Measurements from ENCODE around the gene DST. TPM values are rescaled to one million over a fixed set of nuclear protein-coding genes. Genes with fewer than 3 reads are reported as not detected.

Gene DST
- total RNA-seq, 1 experiment from 2014 or later, result 76.0 TPM

DNA sequence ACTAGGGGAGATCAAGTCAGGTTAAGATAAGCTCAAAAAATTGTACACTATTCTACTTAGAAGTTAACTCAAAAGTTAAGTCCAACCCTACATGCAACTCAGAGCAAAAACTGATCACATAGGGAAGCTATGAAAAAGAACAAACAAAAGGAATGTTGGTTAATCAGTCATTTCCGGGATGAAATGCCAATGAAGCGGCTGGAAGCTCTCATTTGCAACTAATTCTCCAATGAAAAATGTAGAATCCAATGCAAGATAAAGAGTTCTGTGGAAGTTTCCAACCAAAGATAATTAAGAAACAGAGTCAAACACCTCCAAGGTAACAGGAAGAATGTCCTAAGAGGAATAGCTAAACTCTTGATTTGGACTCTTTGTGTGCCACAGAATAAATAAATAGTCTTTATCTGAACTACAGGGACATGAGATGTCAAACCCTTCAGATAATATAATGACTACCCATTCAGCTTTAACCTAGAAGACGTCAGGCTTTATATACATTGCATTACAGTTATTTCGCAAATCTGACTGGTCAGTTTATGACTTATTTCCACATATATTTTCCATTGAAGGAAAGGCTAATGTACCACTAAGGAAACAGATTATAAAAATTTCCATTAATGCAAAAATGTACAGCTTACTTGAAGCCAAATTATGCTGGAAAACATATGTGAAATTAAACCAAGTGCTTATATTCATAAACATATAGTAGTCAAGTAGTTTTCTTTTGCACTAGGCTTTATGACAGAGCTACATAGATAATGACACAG, 48.0 kb upstream of the DST start:
- Mint-ChIP-seq H3K27me3 (ENCODE audit: insufficient read depth, unreplicated experiment) (no peaks in the 10 kb centered on the region), H3K36me3 (ENCODE audit: insufficient read depth, unreplicated experiment) (no peaks in the 10 kb centered on the region), H3K4me1 (ENCODE audit: low read depth, unreplicated experiment) (peaks cover 44% of the 10 kb centered on the region), H3K9me3 (ENCODE audit: unreplicated experiment) (peaks cover 9% of the 10 kb centered on the region), H3K4me3 (ENCODE audit: unreplicated experiment) (no peak overlapping the region), H3K27ac (ENCODE audit: unreplicated experiment) (no peak overlapping the region)
- intact Hi-C loops (cut with micrococcal nuclease; ENCODE audit: unreplicated experiment), result no loop called here
- DNase-seq, result no peak
- Histone ChIP-seq H3K4me3 (ENCODE audit: low read depth, low read length) (peak overlapping the region; percentile 10; the same call in 1 of the 2 replicates), H3K4me1 (peaks cover 62% of the 10 kb centered on the region), H3K9me3 (no peaks in the 10 kb centered on the region), H3K36me3 (ENCODE audit: control insufficient read depth, insufficient read depth, low read length) (no peaks in the 10 kb centered on the region), H3K27me3 (replicated peaks; ENCODE audit: control insufficient read depth, insufficient read depth, low read length) (no peaks in the 10 kb centered on the region)
- POLR2A ChIA-PET, result no interaction called here
- TF ChIP-seq, protein P1, sequence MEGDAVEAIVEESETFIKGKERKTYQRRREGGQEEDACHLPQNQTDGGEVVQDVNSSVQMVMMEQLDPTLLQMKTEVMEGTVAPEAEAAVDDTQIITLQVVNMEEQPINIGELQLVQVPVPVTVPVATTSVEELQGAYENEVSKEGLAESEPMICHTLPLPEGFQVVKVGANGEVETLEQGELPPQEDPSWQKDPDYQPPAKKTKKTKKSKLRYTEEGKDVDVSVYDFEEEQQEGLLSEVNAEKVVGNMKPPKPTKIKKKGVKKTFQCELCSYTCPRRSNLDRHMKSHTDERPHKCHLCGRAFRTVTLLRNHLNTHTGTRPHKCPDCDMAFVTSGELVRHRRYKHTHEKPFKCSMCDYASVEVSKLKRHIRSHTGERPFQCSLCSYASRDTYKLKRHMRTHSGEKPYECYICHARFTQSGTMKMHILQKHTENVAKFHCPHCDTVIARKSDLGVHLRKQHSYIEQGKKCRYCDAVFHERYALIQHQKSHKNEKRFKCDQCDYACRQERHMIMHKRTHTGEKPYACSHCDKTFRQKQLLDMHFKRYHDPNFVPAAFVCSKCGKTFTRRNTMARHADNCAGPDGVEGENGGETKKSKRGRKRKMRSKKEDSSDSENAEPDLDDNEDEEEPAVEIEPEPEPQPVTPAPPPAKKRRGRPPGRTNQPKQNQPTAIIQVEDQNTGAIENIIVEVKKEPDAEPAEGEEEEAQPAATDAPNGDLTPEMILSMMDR (IDR thresholded peaks at IDR 0.05; ENCODE audit: insufficient read depth in 1 of 2, low read depth in 1 of 2, low read length in 1 of 2, severe bottlenecking in 1 of 2, unreplicated experiment in 1 of 2), result no peak
- CTCF ChIA-PET, result no interaction called here
- no TSS peak for BruUV-seq (replicated peaks)

DNA sequence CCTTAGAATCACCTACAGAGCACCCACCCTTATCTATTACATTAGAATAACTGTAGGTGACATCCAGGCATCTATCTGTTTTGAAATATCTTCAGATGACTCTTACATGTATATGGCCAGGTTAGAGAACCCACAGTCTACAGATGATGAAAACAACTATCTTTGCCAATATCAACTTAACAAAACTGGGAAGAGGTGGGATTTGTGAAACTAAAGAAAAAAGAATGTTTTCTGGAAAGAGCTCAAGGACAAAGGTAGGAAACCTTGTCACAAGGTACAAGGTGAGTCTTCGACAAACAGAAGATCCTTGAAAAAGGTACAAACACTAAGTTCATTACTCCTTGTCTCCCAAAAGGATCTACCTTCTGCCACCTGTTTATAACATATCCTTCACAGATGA, 47.0 kb upstream of the DST start:
- no peaks in the 10 kb centered on the region for H3K27me3 ChIP-seq (replicated peaks; ENCODE audit: control insufficient read depth, insufficient read depth, low read length)
- Mint-ChIP-seq H3K36me3 (ENCODE audit: insufficient read depth, unreplicated experiment) (no peaks in the 10 kb centered on the region), H3K27ac (ENCODE audit: unreplicated experiment) (no peak overlapping the region), H3K4me1 (ENCODE audit: low read depth, unreplicated experiment) (peaks cover 44% of the 10 kb centered on the region), H3K9me3 (ENCODE audit: unreplicated experiment) (no peaks in the 10 kb centered on the region), H3K4me3 (ENCODE audit: unreplicated experiment) (no peak overlapping the region), H3K27me3 (ENCODE audit: insufficient read depth, unreplicated experiment) (no peaks in the 10 kb centered on the region)
- no peak for DNase-seq
- TF ChIP-seq, protein P1 (IDR thresholded peaks at IDR 0.05; ENCODE audit: insufficient read depth in 1 of 2, low read depth in 1 of 2, low read length in 1 of 2, severe bottlenecking in 1 of 2, unreplicated experiment in 1 of 2), result no peak
- ChIA-PET POLR2A (no interaction called here), CTCF (no interaction called here)
- intact Hi-C loops (cut with micrococcal nuclease; ENCODE audit: unreplicated experiment), result no loop called here
- no peak overlapping the region for H3K4me3 ChIP-seq (ENCODE audit: low read depth, low read length)
- no peaks in the 10 kb centered on the region for H3K36me3 ChIP-seq (ENCODE audit: control insufficient read depth, insufficient read depth, low read length)
- no peaks in the 10 kb centered on the region for H3K9me3 ChIP-seq
- no TSS peak for BruUV-seq (replicated peaks)
- peaks cover 61% of the 10 kb centered on the region for H3K4me1 ChIP-seq

DNA sequence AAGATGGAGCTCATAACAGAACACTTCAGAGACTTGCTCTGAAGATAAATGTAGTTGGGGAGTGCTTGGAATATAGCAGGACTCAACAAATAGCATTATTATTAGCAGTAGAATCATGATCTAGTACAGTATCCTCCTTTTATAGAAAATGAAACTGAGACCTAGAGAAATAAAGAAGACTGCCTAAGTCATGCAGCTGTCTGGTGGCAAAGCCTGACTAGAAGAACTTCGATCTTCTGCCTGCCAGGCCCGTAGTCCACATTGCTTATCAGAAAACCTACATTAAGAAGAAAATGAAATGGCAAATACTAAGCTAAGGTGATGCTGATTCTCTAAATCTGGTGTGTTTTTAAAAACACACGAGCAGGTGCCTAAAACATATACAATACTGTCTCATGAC, 46.4 kb upstream of the DST start:
- no peak overlapping the region for H3K4me3 ChIP-seq (ENCODE audit: low read depth, low read length)
- peaks cover 61% of the 10 kb centered on the region for H3K4me1 ChIP-seq

More for the DNA sequence above, 46.4 kb upstream of the DST start:
- H3K36me3 ChIP-seq (ENCODE audit: control insufficient read depth, insufficient read depth, low read length), result no peaks in the 10 kb centered on the region
- TF ChIP-seq, protein P1 (IDR thresholded peaks at IDR 0.05; ENCODE audit: insufficient read depth in 1 of 2, low read depth in 1 of 2, low read length in 1 of 2, severe bottlenecking in 1 of 2, unreplicated experiment in 1 of 2), result no peak
- H3K4me3 Mint-ChIP-seq (ENCODE audit: unreplicated experiment), result no peak overlapping the region
- no peak overlapping the region for H3K27ac Mint-ChIP-seq (ENCODE audit: unreplicated experiment)
- H3K36me3 Mint-ChIP-seq (ENCODE audit: insufficient read depth, unreplicated experiment), result no peaks in the 10 kb centered on the region
- peaks cover 44% of the 10 kb centered on the region for H3K4me1 Mint-ChIP-seq (ENCODE audit: low read depth, unreplicated experiment)
- DNase-seq, result no peak
- H3K27me3 ChIP-seq (replicated peaks; ENCODE audit: control insufficient read depth, insufficient read depth, low read length), result no peaks in the 10 kb centered on the region
- intact Hi-C loops (cut with micrococcal nuclease; ENCODE audit: unreplicated experiment), result no loop called here
- no peaks in the 10 kb centered on the region for H3K9me3 ChIP-seq
- ChIA-PET POLR2A (no interaction called here), CTCF (no interaction called here)
- H3K9me3 Mint-ChIP-seq (ENCODE audit: unreplicated experiment), result no peaks in the 10 kb centered on the region
- no TSS peak for BruUV-seq (replicated peaks)
- H3K27me3 Mint-ChIP-seq (ENCODE audit: insufficient read depth, unreplicated experiment), result no peaks in the 10 kb centered on the region

Measured in Caco-2 (cell line).